ENCODE measurements around the gene ROPN1L.

Gene ROPN1L

DNA sequence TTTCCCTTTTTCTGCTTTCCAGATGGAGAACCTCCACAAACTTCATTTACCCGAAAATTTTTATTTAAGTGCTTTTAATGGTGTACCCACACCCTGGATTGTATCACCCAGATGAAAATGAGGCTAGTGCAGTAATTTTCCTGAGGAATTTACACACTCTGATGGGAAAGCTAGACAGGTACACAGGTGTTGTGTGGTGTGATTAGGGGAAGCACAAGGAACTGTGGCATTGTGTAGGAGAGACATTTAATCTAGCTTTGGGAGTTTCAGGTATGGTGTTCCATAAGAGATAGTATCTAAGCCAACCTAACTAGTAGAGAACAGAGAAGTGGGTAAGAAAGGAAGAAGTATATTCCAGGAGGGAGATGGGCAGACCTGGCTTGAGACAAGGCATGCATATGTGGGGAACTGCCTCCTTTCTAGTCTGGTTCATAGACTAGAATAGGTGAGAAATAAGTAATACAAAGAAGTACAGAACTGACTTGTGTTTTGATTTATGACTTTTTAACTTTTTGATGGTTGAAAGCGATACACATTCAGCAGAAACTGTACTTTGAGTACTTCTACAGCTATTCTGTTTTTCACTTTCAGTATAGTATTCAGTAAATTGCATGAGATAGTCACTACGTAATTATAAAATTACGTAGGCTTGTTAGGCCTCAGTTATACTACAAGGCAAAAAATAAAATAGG lies 22.9 kb upstream of the ROPN1L start:
- FAIRE-seq (no peak), DNase-seq (ENCODE audit: insufficient read length, low spot score) (no peak)
- TF ChIP-seq POLR2A (IDR thresholded peaks at IDR 0.05; ENCODE audit: low read depth, low read length): no peak

GRCh38 chr5:10420468-10420867 lies 21.2 kb upstream of the ROPN1L start:
- TF ChIP-seq POLR2A (IDR thresholded peaks at IDR 0.05; ENCODE audit: low read depth, low read length): no peak
- DNase-seq (ENCODE audit: insufficient read length, low spot score): no peak

DNA sequence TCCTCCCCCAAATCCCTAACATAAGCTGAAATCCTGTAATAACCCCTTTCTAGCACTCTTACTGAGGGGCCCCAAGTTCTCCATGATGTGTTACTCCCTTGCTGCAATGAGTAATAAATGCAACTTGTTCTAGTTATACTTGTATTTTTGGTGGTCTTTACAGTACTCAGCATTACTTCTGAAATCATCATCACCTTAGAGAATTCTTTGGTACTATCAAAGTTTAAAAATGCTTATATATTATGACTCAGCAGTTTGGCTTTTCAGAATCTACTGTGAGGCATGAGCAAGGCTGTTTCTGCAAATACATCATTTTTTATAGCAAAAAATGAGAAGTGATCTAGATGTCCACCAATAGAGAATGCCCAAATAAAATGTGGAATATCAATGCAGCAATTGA lies 20.7 kb upstream of the ROPN1L start:
- TF ChIP-seq POLR2A (IDR thresholded peaks at IDR 0.05; ENCODE audit: low read depth, low read length): no peak
- FAIRE-seq: no peak
- DNase-seq (ENCODE audit: insufficient read length, low spot score): no peak

More at GRCh38 chr5:10420468-10420867, 21.2 kb upstream of the ROPN1L start:
- FAIRE-seq: no peak

- no peak for TF ChIP-seq POLR2A (IDR thresholded peaks at IDR 0.05; ENCODE audit: low read depth, low read length)
- no peak for FAIRE-seq
- DNase-seq (ENCODE audit: insufficient read length, low spot score): no peak
Measured at GRCh38 chr5:10421896-10422691, 19.6 kb upstream of the ROPN1L start.

DNA sequence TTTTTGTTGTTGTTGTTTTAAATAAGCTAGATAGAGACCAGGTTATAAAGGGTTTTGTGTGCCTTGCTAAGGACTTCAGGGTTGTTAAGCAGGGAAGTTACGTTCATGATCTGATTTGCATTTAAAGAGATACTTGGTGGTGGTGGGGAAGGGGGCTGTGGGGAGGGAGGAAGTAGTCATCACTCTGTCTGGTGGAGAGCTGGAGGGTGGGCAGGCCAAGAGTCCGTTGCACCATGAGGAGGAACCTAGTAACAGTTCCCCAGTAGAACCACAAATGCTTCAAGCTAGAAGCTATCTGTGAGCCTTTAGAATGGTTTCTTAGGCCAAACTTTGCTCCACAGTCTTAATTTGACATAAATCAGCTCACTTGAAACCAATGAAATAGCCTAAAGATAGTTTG lies 18.7 kb upstream of the ROPN1L start:
- DNase-seq (ENCODE audit: insufficient read length, low spot score): no peak
- TF ChIP-seq POLR2A (IDR thresholded peaks at IDR 0.05; ENCODE audit: low read depth, low read length): no peak
- FAIRE-seq: no peak

DNA sequence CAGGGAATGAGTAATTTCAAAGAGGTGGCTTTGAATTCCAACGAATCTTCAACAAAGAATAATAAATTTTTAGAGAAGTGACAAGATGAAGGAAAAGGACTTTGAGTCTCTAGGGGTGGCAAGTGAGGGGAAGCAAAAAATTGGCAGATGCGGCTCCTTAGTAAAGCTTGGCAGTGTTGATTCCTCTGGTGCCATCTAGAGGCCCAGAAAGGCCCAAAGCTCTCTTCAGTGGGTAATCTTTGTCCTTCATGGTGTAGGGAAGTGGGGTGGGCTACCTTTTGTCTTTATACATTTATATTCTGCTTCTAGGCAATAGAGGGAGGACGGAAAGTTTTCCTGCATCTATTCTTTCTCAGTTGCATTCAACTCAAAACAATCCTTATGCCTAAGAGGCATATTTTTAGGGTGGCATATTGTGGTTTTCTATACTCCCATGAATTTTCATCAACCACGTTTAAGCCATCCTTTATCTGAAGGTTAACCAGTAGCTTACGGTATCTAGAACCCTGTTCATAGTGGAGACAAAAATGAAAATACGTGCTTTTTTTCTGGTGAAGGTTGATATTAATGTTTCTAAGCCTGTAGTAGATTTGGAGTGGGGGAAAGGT lies 17.5 kb upstream of the ROPN1L start:
- FAIRE-seq (peak; percentile 27), DNase-seq (ENCODE audit: insufficient read length, low spot score) (no peak)
- TF ChIP-seq POLR2A (IDR thresholded peaks at IDR 0.05; ENCODE audit: low read depth, low read length): no peak

GRCh38 chr5:10427201-10427600 lies 14.5 kb upstream of the ROPN1L start:
- FAIRE-seq (no peak), DNase-seq (ENCODE audit: insufficient read length, low spot score) (no peak)
- no peak for TF ChIP-seq POLR2A (IDR thresholded peaks at IDR 0.05; ENCODE audit: low read depth, low read length)

GRCh38 chr5:10427978-10428377 lies 13.7 kb upstream of the ROPN1L start:
- DNase-seq (ENCODE audit: insufficient read length, low spot score): no peak
- no peak for FAIRE-seq
- no peak for TF ChIP-seq POLR2A (IDR thresholded peaks at IDR 0.05; ENCODE audit: low read depth, low read length)

DNA sequence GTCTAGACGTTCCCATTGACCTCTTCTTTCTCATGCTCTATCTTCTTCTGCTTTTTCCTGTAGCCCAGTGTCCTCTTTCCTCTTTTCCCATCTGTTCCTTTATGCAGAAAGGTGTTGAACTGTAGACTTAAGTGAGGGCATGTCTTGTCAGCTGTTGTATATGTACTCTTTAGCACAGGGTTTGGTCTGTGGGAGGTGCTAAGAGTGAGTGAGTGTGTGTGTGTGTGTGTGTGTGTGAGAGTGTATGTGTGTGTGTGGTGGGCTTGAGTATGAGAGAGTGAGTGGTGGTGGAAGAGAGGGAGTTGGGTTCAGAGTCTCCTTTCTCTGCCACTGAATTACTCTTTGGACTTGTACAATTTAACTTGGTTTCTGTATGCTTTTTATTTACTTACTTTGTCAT lies 10.3 kb upstream of the ROPN1L start:
- DNase-seq (ENCODE audit: insufficient read length, low spot score): no peak
- FAIRE-seq: no peak
- TF ChIP-seq POLR2A (IDR thresholded peaks at IDR 0.05; ENCODE audit: low read depth, low read length): no peak

DNA sequence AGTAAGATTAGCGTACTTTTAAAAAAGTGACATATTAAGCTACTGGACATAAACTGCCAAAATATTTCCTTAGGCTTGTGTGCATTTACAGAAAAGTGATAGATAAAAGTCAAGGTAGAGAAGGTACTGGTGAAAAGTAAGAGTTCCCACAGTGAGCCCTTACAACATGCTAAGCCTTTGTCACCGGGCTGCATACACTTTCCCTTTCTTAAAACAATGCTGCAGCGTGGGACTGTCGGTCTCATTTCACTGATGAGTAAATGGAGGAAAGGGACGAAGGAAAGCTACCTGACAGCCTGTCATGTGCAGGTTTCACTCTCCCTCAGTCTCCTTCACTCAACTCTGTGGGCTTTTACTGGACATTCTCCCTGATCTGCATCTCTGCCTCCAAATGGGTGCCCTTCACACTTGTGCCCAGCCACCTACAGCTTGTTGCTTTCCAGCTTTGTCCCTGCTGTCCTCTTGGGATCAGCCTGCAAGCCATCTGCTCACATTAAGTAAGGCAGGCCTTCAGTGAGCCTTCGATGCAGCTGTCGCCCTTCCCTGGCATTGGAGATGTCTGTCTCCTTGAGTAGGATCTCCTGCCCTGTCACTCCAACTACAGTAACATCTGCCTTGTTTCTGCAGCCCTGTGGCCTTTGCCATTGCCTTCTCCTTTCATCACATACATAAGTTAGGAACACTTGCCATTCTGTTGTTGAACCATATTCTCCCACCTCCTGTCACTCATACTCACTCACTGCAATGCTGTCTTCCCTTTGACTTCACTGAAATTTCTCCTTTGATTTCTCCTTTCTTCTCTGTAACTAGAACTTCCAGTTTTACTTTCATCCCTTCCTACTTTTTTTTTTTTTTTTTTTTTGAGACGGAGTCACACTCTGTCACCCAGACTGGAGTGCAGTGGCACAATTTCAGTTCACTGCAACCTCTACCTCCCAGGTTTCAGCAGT lies 9.3 kb upstream of the ROPN1L start:
- FAIRE-seq (no peak), DNase-seq (ENCODE audit: insufficient read length, low spot score) (no peak)
- no peak for TF ChIP-seq POLR2A (IDR thresholded peaks at IDR 0.05; ENCODE audit: low read depth, low read length)

- no peak for TF ChIP-seq POLR2A (IDR thresholded peaks at IDR 0.05; ENCODE audit: low read depth, low read length)
- DNase-seq (ENCODE audit: insufficient read length, low spot score) (no peak), FAIRE-seq (no peak)
Measured at GRCh38 chr5:10434392-10434791, 7.3 kb upstream of the ROPN1L start.

DNA sequence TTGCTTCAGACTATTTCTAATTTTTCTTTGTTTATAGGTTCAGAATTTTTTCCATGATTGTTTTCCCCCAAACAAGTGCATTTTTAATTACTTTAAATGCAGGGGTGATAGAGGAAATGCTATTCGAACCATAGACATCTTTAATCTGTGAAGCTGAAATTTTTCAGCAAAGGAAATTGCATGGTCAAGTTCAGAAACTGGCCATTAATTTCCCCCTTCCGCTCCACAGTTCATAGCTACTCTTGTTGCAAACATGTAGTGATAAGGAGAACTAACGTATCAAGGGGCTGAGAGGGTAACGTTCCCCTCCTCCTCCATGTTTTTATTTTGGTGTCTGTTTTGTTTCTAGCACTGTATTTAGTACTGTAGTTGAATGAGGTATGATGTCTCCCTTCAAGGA lies 3.4 kb upstream of the ROPN1L start:
- no peak for TF ChIP-seq POLR2A (IDR thresholded peaks at IDR 0.05; ENCODE audit: low read depth, low read length)
- DNase-seq (ENCODE audit: insufficient read length, low spot score) (no peak), FAIRE-seq (no peak)

GRCh38 chr5:10439692-10440091 lies 2.0 kb upstream of the ROPN1L start:
- no peak for TF ChIP-seq POLR2A (IDR thresholded peaks at IDR 0.05; ENCODE audit: low read depth, low read length)
- FAIRE-seq (no peak), DNase-seq (ENCODE audit: insufficient read length, low spot score) (no peak)

Data from H54 (cell line).